NCI-H2196 (cell line): ENCODE measurements around the gene UBL5.
A peak's percentile ranks its signal among the peaks of the same experiment; 100 is the strongest.

Experiments
- DNase-seq: peaks from one replicate; lab custom pipeline; 2025; ENCODE audit not compliant: unreplicated experiment; lab: John Stamatoyannopoulos, UW

The UBL5 gene

DNA sequence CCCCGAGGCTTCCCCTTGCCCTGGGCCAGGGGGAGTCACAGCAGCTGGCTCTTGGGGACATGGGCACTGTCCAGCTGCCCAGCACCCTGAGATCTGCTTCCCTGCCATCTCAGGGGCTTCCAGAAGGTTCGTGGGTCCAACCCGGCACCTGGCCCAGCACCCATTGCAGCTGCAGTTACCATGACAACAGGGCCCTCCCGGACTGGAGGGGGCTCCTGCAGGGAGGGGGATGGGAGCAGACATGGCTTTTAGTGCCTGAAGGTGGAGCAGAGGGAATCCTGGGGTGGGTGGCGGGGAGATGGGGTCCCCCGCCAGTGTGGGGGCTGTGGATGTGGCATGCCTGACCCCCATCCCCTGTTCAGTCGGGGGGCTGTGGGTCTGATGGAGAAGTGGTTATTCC, 22.1 kb downstream of the UBL5 start:
- no peak for DNase-seq

DNA sequence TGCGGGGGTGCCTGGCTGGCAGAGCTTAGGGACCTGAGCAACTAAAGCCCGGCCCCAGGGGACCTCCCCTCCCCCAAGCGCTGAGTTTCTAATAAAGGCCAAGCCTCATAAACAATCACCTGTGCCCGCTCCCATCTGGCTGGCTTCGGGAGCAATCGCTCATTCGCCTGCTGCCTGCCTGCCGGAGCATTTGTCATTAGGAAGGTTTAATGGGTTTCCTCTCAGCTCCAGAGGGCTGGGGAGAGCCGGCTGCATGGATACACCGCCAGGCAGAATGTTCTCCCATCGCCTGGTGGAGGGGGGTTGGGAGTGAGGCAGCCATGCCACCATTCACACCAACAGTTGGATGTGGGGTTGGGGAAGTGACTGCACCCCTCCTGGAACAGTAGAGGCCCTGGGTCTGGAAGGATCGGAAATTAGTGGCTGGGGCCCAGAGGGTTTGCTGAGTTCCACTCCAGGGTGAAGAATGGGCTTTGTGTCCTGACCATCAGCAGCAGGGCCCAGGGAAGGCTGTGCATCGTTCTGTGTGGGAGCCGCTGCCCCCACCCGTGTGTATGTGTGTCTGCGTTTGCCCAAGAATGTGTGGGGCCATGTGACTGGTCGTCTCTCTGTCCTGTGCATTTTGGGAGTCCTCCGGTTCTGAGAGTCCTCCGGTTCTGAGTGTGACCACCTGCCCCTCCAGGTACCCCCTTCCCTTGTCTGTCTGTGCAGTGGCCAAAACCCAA, 22.7 kb downstream of the UBL5 start:
- no peak for DNase-seq

DNA sequence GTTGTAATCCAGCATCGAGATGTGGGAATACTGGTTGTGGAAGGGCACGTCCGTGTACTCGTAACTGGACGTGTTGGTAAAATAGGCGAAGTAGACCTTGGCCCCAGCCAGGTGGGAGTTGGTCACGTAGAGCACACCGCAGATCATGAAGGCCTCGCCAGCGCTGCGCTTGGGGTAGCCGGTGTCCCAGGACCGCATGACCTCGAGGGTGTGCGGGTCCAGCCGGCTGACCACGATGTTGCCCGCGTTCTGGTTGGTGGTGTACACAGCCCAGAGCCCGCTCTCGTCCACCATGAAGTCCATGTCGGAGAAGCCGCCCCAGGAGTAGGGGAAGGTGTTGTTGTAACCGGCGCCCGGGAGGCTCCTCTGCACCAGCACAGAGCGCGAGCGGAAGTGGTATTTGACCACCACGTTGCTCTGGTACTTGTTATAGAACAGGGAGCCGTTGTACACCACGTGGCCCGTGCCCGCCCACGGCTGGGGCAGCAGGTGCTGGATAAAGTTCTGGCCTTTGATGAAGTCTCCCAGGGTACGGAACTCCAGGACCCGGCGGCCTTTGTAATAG, 26.6 kb downstream of the UBL5 start:
- DNase-seq: no peak

- no peak for DNase-seq
Observed at GRCh38 chr19:9856609-9857008, 28.9 kb downstream of the UBL5 start.

DNA sequence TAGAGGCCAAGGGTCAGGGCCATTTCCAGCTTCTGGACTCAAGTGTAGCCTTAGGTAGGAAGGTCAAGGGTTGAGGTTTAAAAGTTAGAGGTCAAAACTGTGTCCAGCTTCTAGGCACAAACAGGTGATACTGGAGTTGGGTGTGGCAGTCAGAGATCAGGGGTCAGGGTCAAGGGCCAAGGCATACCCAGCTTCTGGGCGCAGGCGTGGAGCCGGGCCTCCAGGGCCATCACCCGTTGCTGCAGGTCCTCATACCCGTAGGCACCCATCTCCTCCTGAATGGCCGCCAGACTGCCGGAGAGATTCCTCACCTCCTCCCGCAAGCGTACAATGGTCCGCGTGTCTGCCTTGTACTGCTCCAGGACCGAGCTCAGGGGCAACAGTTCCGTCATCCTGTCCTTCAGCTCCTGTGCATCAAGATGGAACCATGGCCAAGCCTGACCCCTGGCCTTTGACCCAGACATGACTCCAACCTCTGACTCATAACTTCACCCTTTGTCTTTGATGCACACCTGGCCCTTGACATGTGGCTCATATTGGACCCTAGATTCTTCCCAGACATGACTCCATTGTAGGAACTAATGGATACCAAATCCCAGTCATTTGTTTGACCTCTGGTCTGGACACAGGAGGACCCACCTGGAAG, 29.5 kb downstream of the UBL5 start:
- DNase-seq: no peak

- DNase-seq: no peak
Observed at GRCh38 chr19:9857920-9858746, 30.4 kb downstream of the UBL5 start.

GRCh38 chr19:9858766-9859165, 31.0 kb downstream of the UBL5 start:
- DNase-seq: no peak

GRCh38 chr19:9860407-9860806, 32.7 kb downstream of the UBL5 start:
- no peak for DNase-seq

DNA sequence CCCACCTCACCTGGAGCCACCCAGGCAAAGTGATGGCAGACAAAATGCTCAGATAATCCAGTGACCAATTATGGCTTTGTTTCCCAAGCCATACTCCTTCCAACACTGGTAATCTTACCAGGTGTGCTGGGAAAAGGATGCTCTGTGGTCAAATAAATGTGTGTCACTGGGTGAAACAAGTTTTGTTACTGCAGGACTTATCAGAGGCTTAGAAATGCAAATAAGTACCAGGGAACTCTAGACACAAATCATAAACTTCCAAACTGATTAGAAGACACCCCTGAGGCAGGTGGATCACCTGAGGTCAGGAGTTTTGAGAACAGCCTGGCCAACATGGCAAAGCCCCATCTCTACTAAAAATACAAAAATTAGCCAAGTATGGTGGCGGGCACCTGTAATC, 33.8 kb downstream of the UBL5 start:
- no peak for DNase-seq

- DNase-seq: no peak
Observed at GRCh38 chr19:9862938-9863337, 35.2 kb downstream of the UBL5 start.

DNA sequence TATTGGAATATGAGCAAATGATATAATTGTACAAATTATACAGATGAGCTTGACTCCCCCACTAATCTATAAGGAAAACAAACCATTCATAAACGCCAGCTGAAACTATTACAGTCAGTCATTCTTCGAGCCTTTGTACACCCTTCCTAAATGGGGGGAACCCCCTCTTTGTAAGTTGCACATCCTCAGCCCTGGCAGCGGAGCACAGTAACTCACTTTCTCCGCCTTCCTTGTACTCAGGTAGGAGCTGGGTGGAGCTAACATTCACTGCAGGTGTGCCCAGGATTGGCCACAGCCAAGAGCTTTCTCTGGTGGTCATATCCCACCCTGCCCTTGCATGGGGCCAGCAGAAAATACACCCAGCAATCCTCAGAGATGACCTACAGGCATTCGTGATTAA, 36.0 kb downstream of the UBL5 start:
- DNase-seq: no peak

- DNase-seq: no peak
Observed at GRCh38 chr19:9865732-9866501, 38.2 kb downstream of the UBL5 start.

GRCh38 chr19:9868983-9869617, 41.4 kb downstream of the UBL5 start:
- no peak for DNase-seq

DNA sequence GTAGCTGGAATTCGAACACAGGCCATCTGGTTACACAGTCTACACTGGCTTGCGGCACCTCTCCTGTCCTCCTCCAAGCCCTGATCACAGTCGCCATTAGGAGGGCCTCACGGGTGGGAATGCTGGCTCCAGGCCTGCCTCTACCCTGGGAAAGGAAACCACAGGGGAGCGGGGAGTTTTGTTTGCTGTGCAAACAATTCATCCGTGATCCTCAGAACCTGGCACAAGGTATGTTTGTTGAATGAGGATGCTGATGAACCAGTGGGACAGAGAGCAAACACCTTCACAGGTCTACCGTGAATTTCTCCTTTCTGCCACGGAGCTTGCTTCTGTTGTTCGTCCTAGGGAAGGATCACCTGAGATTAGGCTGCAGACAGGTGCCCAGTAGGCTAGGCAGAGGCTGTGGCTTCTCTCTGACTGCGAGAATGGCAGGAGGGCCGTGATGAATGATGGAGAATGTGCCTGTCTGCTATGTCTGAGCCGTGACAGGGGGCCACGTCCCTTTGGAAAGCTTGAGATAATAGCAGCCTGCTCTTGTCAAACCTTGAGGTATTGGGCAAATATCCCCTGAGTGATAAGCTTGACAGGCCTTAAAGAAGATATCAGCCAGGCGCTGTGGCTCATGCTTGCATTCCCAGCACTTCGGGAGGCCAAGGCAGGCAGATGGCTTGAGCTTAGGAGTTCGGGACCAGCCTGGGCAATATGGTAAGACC, 44.1 kb downstream of the UBL5 start:
- DNase-seq: peak; percentile 8

DNA sequence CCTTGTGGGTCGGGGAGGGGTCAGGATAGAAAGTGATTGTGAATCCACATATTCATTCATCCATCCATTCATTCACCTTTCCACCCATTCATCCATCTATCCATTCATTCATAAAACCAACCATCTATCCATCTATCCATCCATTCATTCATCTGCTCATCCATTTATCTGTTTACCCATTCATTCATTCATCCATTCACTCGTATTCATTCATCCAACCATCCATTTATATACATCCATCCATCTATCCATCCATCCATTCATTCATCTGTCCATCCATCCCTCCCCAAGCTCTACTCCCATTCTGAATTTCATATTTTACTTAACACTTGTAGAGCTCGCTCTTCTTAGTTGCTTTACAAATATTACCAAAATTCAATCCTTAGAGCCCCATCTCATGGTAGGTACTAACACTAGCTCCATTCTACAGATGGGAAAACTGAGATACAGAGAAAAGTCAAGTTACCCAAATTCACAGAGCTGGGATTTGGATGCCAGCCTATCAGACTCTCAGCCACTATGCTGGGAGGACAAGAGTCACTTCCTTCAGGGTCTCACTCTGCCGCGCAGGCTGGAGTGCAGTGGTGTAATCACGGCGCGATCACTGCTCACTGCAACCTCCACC, 45.0 kb downstream of the UBL5 start:
- DNase-seq: no peak

GRCh38 chr19:9875031-9875627, 47.4 kb downstream of the UBL5 start:
- no peak for DNase-seq

DNA sequence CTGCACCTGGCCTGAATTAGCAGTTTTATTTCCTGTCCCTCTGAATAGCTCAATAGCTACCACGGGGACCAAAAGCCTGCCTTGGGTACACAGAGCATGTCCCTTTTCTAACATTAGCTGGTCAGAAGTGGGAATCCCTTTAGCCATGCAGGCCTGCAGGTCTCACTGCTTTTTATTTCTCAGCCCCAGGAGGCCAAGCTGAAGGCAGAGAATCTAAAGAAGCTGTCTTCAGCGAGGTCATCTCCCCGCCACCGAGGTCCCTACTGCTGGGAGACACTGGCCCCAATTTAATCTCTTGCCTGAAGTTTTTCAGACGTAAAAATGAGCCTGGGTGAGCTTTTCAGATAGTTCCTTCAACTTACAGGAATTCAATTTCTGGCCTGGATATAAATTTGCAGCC, 48.1 kb downstream of the UBL5 start:
- no peak for DNase-seq

- no peak for DNase-seq
Observed at GRCh38 chr19:9877780-9878510, 50.2 kb downstream of the UBL5 start.
